KMS-11 (cell line): Measurements from ENCODE around the gene VPS33B.
A peak's percentile ranks its signal among the peaks of the same experiment; 100 is the strongest.

Experiments
- H2AFZ ChIP-seq: fragments of 200-600 bp; sonication (generic); 2 replicates; pipeline ENCODE4 v1.6.1; 2016; ENCODE audit warnings: antibody characterized with exemption, mixed run types, low read depth
- H3K27ac ChIP-seq: fragments of 200-600 bp; sonication (generic); 2 replicates; pipeline ENCODE4 v1.6.1; 2016; ENCODE audit warnings: mild to moderate bottlenecking, mixed run types
- H3K27me3 ChIP-seq: fragments of 200-600 bp; sonication (generic); 2 replicates; pipeline ENCODE4 v1.6.1; 2017; ENCODE audit warnings: mild to moderate bottlenecking, low read depth, mixed run types, moderate library complexity; ENCODE audit not compliant: insufficient read depth
- H3K36me3 ChIP-seq: fragments of 200-600 bp; sonication (generic); 2 replicates; pipeline ENCODE4 v1.6.1; 2017; ENCODE audit warnings: mild to moderate bottlenecking, mixed run types; ENCODE audit not compliant: insufficient read depth
- H3K4me1 ChIP-seq: fragments of 200-600 bp; sonication (generic); 2 replicates; pipeline ENCODE4 v1.6.1; 2016; ENCODE audit warnings: mild to moderate bottlenecking, low read depth, mixed run types; ENCODE audit not compliant: poor library complexity, severe bottlenecking
- H3K4me2 ChIP-seq: fragments of 200-600 bp; sonication (generic); 2 replicates; pipeline ENCODE4 v1.7.0; 2016; ENCODE audit warnings: mild to moderate bottlenecking, mixed run types
- H3K4me3 ChIP-seq: fragments of 200-600 bp; sonication (generic); IDR thresholded peaks from 2 replicates; pipeline ENCODE4 v1.6.1; 2017; ENCODE audit warnings: low read depth, low read length, mixed read lengths; ENCODE audit not compliant: insufficient read depth
- H3K79me2 ChIP-seq: fragments of 200-600 bp; sonication (generic); 2 replicates; pipeline ENCODE4 v1.6.1; 2016; ENCODE audit warnings: low read depth, mixed run types; ENCODE audit not compliant: insufficient read depth
- H3K9ac ChIP-seq: fragments of 200-600 bp; sonication (generic); 2 replicates; pipeline ENCODE4 v1.6.1; 2016; ENCODE audit warnings: mild to moderate bottlenecking, mixed run types
- H4K20me1 ChIP-seq: fragments of 200-600 bp; sonication (generic); 2 replicates; pipeline ENCODE4 v1.6.1; 2016; ENCODE audit warnings: mild to moderate bottlenecking, mixed run types; ENCODE audit not compliant: insufficient read depth
- CTCF ChIP-seq: fragments of 200-600 bp; sonication (generic); conservative IDR thresholded peaks from 2 replicates; pipeline ENCODE4 v1.6.1; 2017; ENCODE audit warnings: low read depth, mild to moderate bottlenecking, antibody characterized with exemption, low read length, moderate library complexity, mixed read lengths

VPS33B gene

GRCh38 chr15:91001209-91001608 lies 21.2 kb downstream of the VPS33B start:
- H3K4me3 ChIP-seq, result no peak overlapping the region
- H4K20me1 ChIP-seq, result no peaks in the 10 kb centered on the region
- no peaks in the 10 kb centered on the region for H3K27me3 ChIP-seq
- no peaks in the 10 kb centered on the region for H3K79me2 ChIP-seq
- no peaks in the 10 kb centered on the region for H3K4me1 ChIP-seq
- no peak overlapping the region for H2AFZ ChIP-seq
- no peak overlapping the region for H3K4me2 ChIP-seq
- no peak overlapping the region for H3K27ac ChIP-seq
- no peak for TF ChIP-seq CTCF
- H3K9ac ChIP-seq, result no peak overlapping the region
- no peaks in the 10 kb centered on the region for H3K36me3 ChIP-seq

GRCh38 chr15:90998737-90999136 lies 23.7 kb downstream of the VPS33B start:
- H3K4me2 ChIP-seq, result no peak overlapping the region
- H3K4me3 ChIP-seq, result no peak overlapping the region
- peaks cover 6% of the 10 kb centered on the region for H3K79me2 ChIP-seq
- H4K20me1 ChIP-seq, result no peaks in the 10 kb centered on the region
- no peak for TF ChIP-seq CTCF
- H3K27me3 ChIP-seq, result no peaks in the 10 kb centered on the region
- peaks cover 6% of the 10 kb centered on the region for H3K4me1 ChIP-seq
- no peak overlapping the region for H3K27ac ChIP-seq
- H3K36me3 ChIP-seq, result no peaks in the 10 kb centered on the region
- H3K9ac ChIP-seq, result no peak overlapping the region
- H2AFZ ChIP-seq, result no peak overlapping the region

GRCh38 chr15:90994417-90995311 lies 27.7 kb downstream of the VPS33B start, which contains the start of gene PRC1:
PRC1 (minus strand) TSS chr15:90994535; CDS start chr15:90994417, 118 bp downstream.
- Histone ChIP-seq H3K79me2 (peaks cover 46% of the 10 kb centered on the region), H3K27ac (peak within 1 kb of the TSS; percentile 85), H3K4me3 (peak within 1 kb of the TSS; percentile 68), H3K4me2 (peak within 1 kb of the TSS; percentile 65), H3K36me3 (no peaks in the 10 kb centered on the region), H3K4me1 (peaks cover 24% of the 10 kb centered on the region), H3K9ac (peak within 1 kb of the TSS; percentile 97), H4K20me1 (no peaks in the 10 kb centered on the region), H3K27me3 (no peaks in the 10 kb centered on the region), H2AFZ (peak within 1 kb of the TSS; percentile 88)
- TF ChIP-seq CTCF, result no peak

- peaks cover 52% of the 10 kb centered on the region for H3K79me2 ChIP-seq
- no peaks in the 10 kb centered on the region for H4K20me1 ChIP-seq
- H3K4me3 ChIP-seq, result no peak overlapping the region
- peak overlapping the region; percentile 97 for H3K9ac ChIP-seq
- no peaks in the 10 kb centered on the region for H3K36me3 ChIP-seq
- H3K27ac ChIP-seq, result peak overlapping the region; percentile 85
- TF ChIP-seq CTCF, result no peak
- peak overlapping the region; percentile 88 for H2AFZ ChIP-seq
- H3K27me3 ChIP-seq, result no peaks in the 10 kb centered on the region
- H3K4me1 ChIP-seq, result peaks cover 30% of the 10 kb centered on the region
- peak overlapping the region; percentile 65; the same call in 1 of the 2 replicates for H3K4me2 ChIP-seq
Observed at GRCh38 chr15:90994059-90994416, 28.4 kb downstream of the VPS33B start.
